A673 (cell line): ENCODE measurements around the gene MOGAT2. TPM values are rescaled to one million over a fixed set of nuclear protein-coding genes. Genes with fewer than 3 reads are reported as not detected.

Source experiments
- BruUV-seq: library from RNA; stranded (reverse); fragments of 400-500 nt; replicated peaks from 2 replicates; lab custom pipeline; 2021; lab: Mats Ljungman, UMichigan
- CTCF ChIA-PET: fragments of 300-600 bp; sonication (Branson Sonifier 250); formaldehyde crosslinking; loops from one replicate; lab custom pipeline; 2022; ENCODE audit warnings: antibody characterized with exemption; lab: Charles Lee
- POLR2A ChIA-PET: fragments of 300-600 bp; sonication (Branson Sonifier 250); formaldehyde crosslinking; loops from one replicate; lab custom pipeline; 2022; ENCODE audit warnings: antibody characterized with exemption; ENCODE audit not compliant: low non-redundant PET; lab: Charles Lee
- DNase-seq: peaks from one replicate; pipeline ENCODE4 v3.0.0-alpha.2; 2015; ENCODE audit warnings: low spot score
- H3K27ac ChIP-seq: fragments of 200-600 bp; sonication (generic); 2 replicates; pipeline ENCODE4 v1.5.1; 2016; ENCODE audit warnings: mixed run types, low read depth, mild to moderate bottlenecking, mixed read lengths, antibody characterized with exemption, low read length; ENCODE audit not compliant: poor library complexity, severe bottlenecking
- H3K27me3 ChIP-seq: fragments of 200-600 bp; sonication (generic); replicated peaks from 2 replicates; pipeline ENCODE4 v1.6.1; 2017; ENCODE audit warnings: mixed run types, low read depth, mild to moderate bottlenecking, mixed read lengths, antibody characterized with exemption, low read length; ENCODE audit not compliant: insufficient read depth, poor library complexity
- H3K36me3 ChIP-seq: fragments of 200-600 bp; sonication (generic); 2 replicates; pipeline ENCODE4 v1.6.1; 2016; ENCODE audit warnings: mixed run types, mild to moderate bottlenecking, mixed read lengths, antibody characterized with exemption, low read length; ENCODE audit not compliant: insufficient read depth, poor library complexity, severe bottlenecking
- H3K4me1 ChIP-seq: fragments of 200-600 bp; sonication (generic); 2 replicates; pipeline ENCODE4 v1.6.1; 2017; ENCODE audit warnings: mixed run types, mild to moderate bottlenecking, mixed read lengths, antibody characterized with exemption, low read length; ENCODE audit not compliant: insufficient read depth, poor library complexity, severe bottlenecking
- H3K4me3 ChIP-seq: fragments of 200-600 bp; sonication (generic); 2 replicates; pipeline ENCODE4 v1.5.1; 2016; ENCODE audit warnings: low read depth, mixed run types, mild to moderate bottlenecking, mixed read lengths, low read length; ENCODE audit not compliant: poor library complexity, severe bottlenecking
- H3K9me3 ChIP-seq: fragments of 200-600 bp; sonication (generic); 2 replicates; pipeline ENCODE4 v1.6.1; 2016; ENCODE audit warnings: mixed run types, low read depth, mild to moderate bottlenecking, mixed read lengths, antibody characterized with exemption, low read length; ENCODE audit not compliant: poor library complexity, severe bottlenecking
- CTCF ChIP-seq: fragments of 300-800, 200-600 bp; sonication (generic); conservative IDR thresholded peaks from 2 replicates; pipeline ENCODE4 v1.5.1; 2017; ENCODE audit warnings: low read depth, mild to moderate bottlenecking, antibody characterized with exemption, low read length, moderate library complexity, mixed read lengths
- EZH2 ChIP-seq: fragments of 200-600 bp; sonication (generic); IDR thresholded peaks from 2 replicates; pipeline ENCODE4 v1.6.1; 2017; ENCODE audit warnings: borderline replicate concordance, low read depth, mild to moderate bottlenecking, mixed read lengths, antibody characterized with exemption, low read length; ENCODE audit not compliant: poor library complexity, severe bottlenecking
- intact Hi-C: fragments of 100-400 bp; cut with micrococcal nuclease; formaldehyde crosslinking; loops from one replicate; pipeline ENCODE4 v1.10.0; 2022; ENCODE audit not compliant: unreplicated experiment
- total RNA-seq: library from RNA; stranded (reverse); gene quantifications from 2 replicates; pipeline ENCODE4 v1.2.3, GENCODE V29; 2021

MOGAT2 gene
- total RNA-seq, 1 experiment from 2014 or later: not detected

GRCh38 chr11:75721852-75722668 lies 4.4 kb downstream of the MOGAT2 start:
- CTCF ChIA-PET: no interaction called here
- no TSS peak for BruUV-seq

GRCh38 chr11:75722669-75723042 lies 5.0 kb downstream of the MOGAT2 start:
- no peak overlapping the region for H3K27ac ChIP-seq
- BruUV-seq: no TSS peak
- TF ChIP-seq EZH2 (no peak), CTCF (no peak)
- POLR2A ChIA-PET: no interaction called here
- no peaks in the 10 kb centered on the region for H3K4me1 ChIP-seq
- H3K27me3 ChIP-seq: no peaks in the 10 kb centered on the region
- CTCF ChIA-PET: interaction anchor here (0.9 to 1.0 kb wide), 2 partner anchors 117 to 145 kb away, joined by 3 to 4 read pairs; no protein-coding TSS in a partner anchor
- H3K9me3 ChIP-seq: no peaks in the 10 kb centered on the region
- intact Hi-C loops: loop anchor here (1.0 to 5.0 kb wide), 3 partner anchors 146 to 595 kb away; no protein-coding TSS in a partner anchor
- H3K36me3 ChIP-seq: no peaks in the 10 kb centered on the region
- DNase-seq: no peak
- H3K4me3 ChIP-seq: no peak overlapping the region

More at GRCh38 chr11:75721852-75722668, 4.4 kb downstream of the MOGAT2 start:
- Histone ChIP-seq H3K27ac (no peak overlapping the region), H3K4me3 (no peak overlapping the region), H3K36me3 (no peaks in the 10 kb centered on the region), H3K4me1 (no peaks in the 10 kb centered on the region), H3K27me3 (no peaks in the 10 kb centered on the region), H3K9me3 (no peaks in the 10 kb centered on the region)
- DNase-seq: no peak
- no peak for TF ChIP-seq EZH2
- no peak for TF ChIP-seq CTCF
- POLR2A ChIA-PET: no interaction called here
- intact Hi-C loops: loop anchor here (5.0 kb wide), 1 partner anchor 595 kb away; no protein-coding TSS in a partner anchor

- TF ChIP-seq CTCF (no peak), EZH2 (no peak)
- ChIA-PET CTCF (no interaction called here), POLR2A (no interaction called here)
- Histone ChIP-seq H3K27ac (no peak overlapping the region), H3K27me3 (no peaks in the 10 kb centered on the region), H3K4me1 (no peaks in the 10 kb centered on the region), H3K36me3 (no peaks in the 10 kb centered on the region), H3K4me3 (no peak overlapping the region), H3K9me3 (no peaks in the 10 kb centered on the region)
- DNase-seq: no peak
- BruUV-seq: no TSS peak
- intact Hi-C loops: no loop called here
These were observed 8.1 kb downstream of the MOGAT2 start for GRCh38 chr11:75725547-75726320.
